ENCODE results near the gene PAPOLG.
"Not testable (repeated sequence)": the region's sequence is repeated elsewhere in the genome, so short reads cannot be mapped to it uniquely, and the experiment has no call there.

The PAPOLG gene

DNA sequence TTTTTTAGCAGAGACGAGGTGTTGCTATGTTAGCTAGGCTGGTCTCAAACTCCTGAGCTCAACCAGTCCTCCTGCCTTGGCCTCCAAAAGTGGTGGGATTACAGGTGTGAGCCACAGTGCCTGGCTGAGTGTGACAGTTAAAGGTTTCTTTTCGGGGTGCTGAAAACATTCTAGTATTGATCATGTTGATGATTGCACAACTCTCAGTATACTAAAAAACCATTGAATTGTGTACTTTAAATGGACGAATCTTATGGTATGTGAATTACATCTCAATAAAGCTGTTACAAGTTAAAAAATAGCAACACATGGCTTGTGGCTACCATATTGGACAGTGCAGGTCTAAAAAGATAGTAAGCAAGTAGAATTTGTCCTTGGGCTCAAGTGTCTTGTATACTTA is 22.3 kb downstream of the PAPOLG start:
- no peak for DNase-seq

GRCh38 chr2:60779426-60779825 is 23.4 kb downstream of the PAPOLG start:
- DNase-seq, result no peak

DNA sequence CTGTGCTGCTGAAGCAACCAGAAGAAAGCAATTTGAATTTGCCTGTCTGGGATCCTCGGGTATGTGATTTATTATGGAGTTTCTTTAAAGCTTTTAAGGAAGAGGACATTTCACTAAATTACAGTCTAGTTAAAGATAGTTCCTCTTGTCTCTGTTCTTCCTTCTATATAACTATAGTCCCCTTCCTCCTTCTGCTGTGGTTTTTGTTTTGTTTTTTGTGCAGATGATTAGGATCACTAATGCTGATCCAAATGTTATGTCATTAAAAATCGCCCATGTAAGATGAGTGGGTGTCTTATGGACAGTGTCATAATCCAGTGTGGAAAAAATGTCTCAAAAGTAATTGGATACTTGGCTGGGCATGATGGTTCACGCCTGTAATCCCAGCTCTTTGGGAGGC is 24.7 kb downstream of the PAPOLG start:
- DNase-seq, result no peak

- no peak for DNase-seq
Measured at GRCh38 chr2:60793169-60793568, 37.1 kb downstream of the PAPOLG start.

GRCh38 chr2:60794271-60794863 is 38.3 kb downstream of the PAPOLG start:
- peak; percentile 7 for DNase-seq

DNA sequence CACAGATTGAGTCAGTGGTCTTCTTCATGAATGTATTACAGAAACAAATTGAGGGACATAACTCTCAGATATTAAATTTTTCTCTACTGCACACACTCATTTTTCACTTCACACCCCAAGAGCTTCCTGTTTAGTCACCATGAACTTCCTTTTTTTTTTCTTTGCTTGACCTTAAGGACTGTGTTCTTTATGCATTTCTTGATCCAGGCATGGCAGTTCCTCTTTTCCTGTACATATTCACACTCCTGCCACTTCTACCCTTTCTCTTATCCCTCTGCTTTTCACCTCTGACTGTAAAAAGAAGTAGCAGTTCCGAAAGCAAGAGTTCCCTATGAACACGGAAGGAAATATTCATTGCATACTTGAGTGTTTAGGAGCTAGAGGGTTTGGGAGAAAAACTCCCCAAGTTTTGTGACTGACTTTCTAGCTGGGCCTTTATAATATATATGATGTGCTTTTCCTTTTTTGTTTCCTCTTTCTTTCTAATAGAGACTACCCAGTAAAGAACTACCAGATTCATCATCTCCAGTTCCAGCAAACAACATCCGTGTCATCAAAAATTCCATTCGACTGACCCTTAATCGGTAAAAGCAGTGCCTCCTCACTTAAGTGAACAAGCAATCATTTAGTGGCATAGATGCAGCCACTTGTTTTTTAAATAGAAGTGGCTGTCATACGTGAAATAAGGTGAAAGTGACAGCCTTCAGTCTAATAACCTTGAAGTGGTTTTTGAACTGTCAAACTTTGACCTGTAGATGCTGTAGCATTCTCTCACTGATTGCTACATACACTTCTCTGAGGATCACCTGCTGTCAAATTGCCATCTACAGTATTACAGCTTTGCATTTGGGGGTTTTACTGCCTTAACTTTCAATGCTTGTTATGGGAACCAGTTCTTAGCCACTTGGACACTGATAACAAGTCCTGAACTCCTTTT is 40.8 kb downstream of the PAPOLG start:
- no peak for DNase-seq

GRCh38 chr2:60804473-60804872 is 48.4 kb downstream of the PAPOLG start:
- DNase-seq, result no peak

DNA sequence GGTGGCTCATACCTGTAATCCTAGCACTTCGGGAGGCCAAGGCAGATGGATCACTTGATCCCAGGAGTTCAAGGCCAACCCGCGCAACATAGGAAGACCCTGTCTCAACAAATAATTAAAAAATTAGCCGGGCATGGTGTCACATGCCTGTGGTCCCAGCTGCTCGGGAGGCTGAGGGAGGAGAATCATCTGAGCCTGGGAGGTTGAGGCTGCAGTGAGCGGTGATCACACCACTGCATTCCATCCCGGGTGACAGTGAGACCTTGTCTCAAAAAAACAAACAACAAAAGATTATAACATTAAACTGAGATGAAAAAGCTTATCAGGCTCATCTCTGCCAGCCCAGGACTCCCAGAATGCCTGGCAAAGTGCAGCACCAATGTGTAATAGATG is 50.5 kb downstream of the PAPOLG start:
- DNase-seq, result no peak

DNA sequence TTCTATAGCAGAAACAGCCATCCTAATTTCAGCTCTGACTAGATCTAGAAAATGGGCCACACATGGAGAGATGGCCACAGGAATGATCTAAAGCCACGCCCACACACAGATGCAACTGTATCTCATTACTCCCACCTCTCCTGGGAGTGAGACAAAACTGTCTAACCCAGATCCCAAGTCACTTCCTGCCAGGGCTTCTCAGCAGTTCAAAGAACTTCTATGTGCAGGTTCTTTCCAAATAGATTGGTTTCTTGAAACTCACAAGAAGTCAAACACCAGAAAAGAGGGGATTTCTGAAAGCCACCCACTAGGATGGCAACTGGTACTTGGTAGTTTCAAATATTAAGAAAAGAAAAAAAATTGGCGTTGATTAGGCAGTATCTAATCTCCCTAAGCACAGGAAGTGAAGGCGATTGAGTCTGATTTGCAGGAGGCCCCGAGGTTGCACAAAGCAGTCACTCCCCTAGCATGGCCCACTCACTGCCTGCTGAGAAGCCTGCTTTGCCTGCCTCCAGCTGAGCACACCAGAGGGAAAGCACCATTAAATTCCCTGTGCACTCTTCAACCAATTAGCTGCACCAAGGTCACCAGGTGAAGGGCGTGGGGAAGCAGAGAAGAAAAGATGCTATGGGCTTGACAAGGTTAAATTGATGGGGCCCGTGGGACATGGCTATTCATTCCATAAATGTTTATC is 51.1 kb downstream of the PAPOLG start:
- DNase-seq, result peak; percentile 85

DNA sequence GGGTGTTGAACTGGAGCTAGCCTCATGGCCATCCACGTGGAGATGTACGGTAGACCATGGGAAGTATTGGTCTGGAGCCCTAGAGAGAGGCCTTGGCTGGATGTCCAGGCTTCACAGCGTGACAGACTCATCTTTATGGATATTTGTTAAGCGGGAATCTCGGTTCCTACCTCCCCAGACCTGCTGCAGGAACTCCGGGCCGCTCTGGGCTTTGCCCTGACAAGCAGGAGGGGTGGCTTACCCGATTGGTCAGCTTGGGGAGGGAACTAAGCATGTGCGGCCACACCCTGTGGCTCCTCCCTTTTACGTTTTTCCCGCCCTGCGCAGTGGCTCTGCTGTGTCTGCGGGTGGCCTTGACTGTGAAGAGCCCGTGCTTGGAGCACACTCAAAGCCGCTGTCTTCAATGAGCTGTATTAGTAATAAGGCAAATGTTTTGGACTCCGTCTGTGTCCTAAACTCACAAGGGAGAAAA is 52.3 kb downstream of the PAPOLG start:
- no peak for DNase-seq

GRCh38 chr2:60811491-60812375 is 55.7 kb downstream of the PAPOLG start:
- no peak for DNase-seq

DNA sequence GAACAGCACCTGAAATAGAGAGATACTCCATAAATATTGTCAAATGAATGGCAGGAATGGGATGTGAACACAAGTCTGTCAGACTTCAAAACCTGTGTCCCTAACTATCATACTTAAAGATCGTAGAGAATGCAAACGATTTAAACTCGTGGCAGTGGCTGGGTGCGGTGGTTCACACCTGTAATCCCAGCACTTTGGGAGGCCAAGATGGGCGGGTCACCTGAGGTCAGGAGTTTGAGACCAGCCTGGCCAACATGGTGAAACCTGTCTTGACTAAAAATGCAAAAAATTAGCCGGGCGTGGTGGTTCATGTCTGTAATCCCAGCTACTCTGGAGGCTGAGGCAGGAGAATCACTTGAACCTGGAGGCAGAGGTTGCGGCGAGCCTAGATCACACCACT is 61.1 kb downstream of the PAPOLG start:
- not testable (repeated sequence) for DNase-seq

- DNase-seq, result no peak
Measured at GRCh38 chr2:60818272-60818671, 62.2 kb downstream of the PAPOLG start.

DNA sequence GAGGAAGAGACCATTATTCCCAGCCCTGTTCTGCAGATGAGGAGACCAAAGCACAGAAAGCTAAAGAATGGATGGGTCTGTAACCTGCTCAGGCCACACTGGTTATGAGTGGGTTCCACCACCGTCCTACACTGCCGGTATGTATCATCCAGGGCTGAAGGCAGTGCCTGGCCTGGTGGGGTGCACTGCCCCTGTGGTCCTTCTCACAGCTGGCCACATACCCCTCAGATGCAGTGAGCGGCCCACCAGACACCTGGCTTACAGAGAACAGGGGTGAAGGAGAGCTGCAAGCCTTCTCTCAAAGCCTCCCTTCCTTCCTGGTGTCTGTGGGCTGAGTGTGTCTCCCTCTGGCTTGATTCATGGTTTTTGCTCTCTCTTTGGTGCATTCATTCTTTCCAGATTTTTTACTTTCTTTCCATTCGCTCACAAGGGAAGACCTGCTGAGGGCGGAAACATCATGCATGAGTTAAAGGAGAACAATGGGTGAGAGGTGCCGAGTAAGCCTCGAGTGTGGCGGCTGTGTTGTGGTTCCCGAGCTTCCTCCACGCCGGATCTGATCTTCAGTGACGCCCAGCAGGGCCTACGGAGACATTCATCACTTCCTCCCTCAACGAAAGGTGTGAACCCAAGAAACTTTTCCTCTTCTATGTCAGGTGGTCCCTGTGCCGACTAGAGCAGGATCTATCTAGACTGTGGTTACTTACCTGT is 63.2 kb downstream of the PAPOLG start:
- DNase-seq, result no peak

DNA sequence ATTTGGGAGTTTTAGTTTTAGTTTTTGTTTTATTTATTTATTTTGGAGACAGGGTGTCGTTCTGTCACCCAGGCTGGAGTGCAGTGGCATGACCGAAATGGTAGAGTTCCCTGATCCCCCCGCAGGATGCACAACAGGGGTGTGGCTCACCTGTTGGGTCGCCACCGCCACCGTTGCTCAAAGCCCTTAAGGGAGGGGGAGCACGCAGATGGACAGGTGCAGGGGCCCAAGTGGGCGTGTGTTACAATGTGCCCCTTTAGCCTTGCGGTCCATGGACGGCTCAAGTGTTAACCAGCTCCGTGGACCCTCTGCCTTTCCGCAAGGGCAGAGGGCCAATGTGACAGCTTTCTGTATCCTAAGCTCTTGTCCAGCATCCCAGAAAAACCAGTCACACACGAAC is 63.9 kb downstream of the PAPOLG start:
- DNase-seq, result no peak

DNA sequence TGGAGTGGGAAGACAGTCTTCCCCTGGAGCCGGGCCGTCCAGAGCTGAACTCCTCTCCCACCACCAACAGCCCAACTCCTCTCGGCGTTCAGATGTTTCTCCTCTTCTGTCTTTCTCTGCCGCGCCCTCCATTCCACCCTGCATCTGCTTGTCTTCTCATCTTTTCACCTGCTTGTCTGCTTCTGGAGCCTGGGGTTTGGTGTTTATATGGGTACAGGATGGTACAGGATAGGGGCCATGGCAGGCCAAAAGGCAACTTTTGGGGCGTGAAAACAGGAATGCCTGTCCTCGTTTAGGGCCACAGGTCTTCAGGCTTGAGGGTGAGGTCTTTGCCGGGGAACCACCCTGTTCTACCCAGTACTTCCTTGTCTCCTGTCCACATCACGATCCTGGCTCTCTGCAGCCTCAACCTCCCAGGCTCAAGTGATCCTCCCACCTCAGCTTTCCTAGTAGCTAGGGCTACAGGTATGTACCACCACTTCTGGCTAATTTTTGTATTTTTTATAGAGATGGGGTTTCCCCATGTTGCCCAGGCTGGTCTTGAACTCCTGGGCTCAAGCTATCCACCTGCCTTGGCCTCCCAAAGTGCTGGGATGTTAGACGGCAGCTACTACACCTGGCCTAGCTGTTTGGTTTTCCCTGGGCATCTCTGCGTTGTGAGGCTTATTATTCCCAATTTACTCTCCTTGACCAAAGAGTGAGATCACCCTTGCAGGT is 64.5 kb downstream of the PAPOLG start:
- no peak for DNase-seq

DNA sequence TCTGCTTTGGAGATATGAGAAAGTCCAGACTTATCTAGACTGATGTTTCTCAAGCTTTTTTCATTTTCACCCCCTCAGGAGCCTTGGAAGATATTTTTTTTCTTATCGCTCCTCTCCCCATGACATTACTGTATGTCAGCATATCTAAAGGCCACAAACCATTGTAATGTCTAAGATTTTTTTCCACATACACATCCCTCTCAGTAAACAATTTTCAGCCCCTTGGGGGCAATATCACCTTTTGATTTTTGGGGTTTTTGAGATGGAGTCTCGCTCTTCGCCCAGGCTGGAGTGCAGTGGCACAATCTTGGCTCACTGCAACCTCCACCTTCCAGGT is 65.0 kb downstream of the PAPOLG start:
- DNase-seq, result no peak

- DNase-seq, result no peak
Measured at GRCh38 chr2:60821587-60822302, 65.7 kb downstream of the PAPOLG start.

DNA sequence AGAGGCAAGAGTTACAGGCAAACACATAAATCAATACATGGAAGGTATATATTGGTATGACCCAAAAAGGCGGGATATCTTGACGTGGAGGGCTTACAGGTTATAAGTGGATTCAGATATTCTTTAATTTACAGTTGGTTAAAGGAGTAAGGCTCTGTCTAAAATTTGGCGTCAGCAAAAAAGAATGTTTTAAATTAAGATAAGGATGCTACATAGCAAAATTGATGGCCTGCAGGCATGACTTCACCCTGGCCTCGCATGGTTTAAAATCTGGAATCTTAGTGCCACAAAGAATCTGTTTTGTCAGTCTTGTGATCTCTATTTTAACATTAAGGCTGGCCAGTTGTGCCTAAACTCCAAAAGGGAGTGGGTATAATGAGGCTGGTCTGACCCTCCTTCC is 66.9 kb downstream of the PAPOLG start:
- DNase-seq, result no peak

- DNase-seq, result no peak
Measured at GRCh38 chr2:60823694-60824305, 67.7 kb downstream of the PAPOLG start.

All from NCI-H69 (cell line).